Stimulated activated CD8-positive, alpha-beta memory T cell treated with anti-CD3 and anti-CD28 coated beads, Interleukin-7, amount 100 ng/mL, for 24 hours (primary cell): Measurements from ENCODE around the gene SPTLC3.

ENCODE experiments used
- DNase-seq: peaks from one replicate; pipeline ENCODE4 v3.0.0-alpha.2; 2020; ENCODE audit warnings: low read depth

The SPTLC3 gene

GRCh38 chr20:13099676-13100075 is 90.9 kb downstream of the SPTLC3 start:
- no peak for DNase-seq

DNA sequence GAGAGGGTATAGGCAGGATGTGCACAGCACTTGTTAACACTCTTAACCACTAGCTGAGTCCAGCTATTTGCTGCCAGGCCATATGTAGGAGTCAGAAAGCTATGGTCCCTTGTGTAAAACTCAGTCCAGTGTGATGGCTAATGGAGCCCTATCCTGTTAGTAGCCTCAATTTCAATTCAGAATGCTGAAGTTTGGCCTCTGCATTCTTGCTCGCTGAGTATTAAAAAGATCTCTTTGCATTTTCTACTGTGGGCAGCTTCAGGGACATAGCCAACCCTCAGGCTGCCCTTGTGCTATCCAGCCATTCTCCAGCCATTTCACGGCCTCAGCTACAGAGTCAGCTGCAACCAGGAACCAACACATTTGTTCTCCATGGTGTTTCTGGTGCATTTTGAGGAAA is 92.5 kb downstream of the SPTLC3 start:
- no peak for DNase-seq

DNA sequence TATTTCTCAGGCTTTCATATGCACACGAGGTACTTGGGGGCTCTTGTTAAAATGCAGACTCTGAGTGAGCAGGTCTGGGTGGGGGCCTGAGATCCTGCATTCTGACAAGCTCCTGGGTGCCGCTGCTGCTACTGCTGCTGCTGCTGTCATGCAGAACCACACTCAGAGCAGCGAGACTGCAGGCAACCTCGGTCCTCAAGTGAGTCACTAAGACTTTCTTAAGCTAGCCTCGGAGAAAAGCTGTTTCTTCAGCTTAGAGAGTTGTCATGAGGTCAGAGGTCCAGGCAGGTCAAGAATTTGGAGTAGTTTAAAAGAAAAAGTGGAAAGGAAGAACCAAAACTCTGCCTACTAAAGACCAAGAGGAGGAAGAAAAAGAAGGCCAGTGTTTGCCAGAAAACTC is 92.9 kb downstream of the SPTLC3 start:
- DNase-seq: no peak

DNA sequence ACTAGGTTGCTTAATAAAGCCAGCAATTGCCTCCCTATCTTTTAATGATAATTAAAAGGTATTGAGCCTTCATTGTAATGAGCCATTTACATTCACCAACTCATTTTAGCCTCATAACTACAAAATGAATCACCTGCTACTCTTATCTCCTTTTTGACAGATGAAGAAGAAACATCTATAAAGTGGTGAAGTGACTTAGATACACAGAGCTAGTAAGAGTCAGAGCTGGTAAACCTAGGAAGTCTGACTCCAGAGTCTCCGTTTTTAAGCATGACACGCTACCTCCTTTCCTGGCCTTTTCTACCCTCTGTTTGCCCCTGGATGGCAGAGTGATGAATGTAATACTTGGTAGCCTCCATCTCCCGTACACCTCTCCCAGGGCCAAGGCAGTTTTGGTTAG is 93.5 kb downstream of the SPTLC3 start:
- no peak for DNase-seq

DNA sequence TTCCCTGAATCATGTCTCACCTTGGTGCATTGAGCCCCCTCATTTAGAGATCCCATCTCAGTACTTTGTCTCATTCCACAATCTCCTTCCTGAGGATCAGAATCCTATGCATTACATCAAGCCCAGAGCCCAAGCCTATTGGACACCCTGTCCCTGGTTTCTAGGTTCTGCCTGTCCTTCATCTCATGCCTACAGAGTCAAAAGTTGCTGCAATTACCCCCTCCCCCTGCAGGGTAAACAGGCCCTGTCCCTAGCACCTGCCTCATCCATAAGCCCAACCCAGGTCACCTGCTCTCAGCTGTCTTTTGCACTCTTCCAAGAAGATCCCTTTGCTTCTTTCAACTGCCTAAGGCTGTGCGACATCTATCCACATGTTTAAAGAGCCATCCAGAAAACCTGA is 93.9 kb downstream of the SPTLC3 start:
- no peak for DNase-seq

- DNase-seq: no peak
Measured at GRCh38 chr20:13105039-13105438, 96.3 kb downstream of the SPTLC3 start.

DNA sequence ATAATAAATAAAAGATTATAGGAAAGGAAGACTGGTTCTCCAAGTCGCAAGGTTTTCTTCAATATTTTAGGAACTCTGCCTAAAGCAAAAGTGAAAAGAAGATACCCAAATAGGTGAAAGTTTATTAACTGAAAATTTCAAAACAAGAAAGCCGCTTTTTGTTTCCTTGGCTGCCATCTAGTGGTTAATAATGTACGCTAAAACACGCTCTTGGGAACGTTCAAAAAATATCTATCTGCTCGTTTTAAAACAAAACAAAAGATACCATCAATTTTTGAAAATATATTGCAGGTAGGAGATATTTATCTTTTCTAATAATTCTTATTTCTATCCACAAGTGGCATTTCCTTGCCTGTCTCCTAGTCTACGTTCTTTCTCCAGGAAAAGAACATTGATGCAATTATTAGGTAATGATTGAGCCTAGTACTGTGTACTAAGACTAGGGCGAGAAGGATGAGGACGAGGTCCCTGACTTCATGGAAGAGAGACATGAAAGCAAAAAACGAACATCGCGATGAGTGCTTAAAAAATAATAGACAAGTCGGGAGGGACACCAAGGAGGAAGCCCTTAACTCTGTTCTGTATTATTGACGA is 97.2 kb downstream of the SPTLC3 start:
- no peak for DNase-seq

- DNase-seq: no peak
Measured at GRCh38 chr20:13109658-13110057, 100.9 kb downstream of the SPTLC3 start.

- DNase-seq: no peak
Measured at GRCh38 chr20:13110796-13111195, 102.0 kb downstream of the SPTLC3 start.

DNA sequence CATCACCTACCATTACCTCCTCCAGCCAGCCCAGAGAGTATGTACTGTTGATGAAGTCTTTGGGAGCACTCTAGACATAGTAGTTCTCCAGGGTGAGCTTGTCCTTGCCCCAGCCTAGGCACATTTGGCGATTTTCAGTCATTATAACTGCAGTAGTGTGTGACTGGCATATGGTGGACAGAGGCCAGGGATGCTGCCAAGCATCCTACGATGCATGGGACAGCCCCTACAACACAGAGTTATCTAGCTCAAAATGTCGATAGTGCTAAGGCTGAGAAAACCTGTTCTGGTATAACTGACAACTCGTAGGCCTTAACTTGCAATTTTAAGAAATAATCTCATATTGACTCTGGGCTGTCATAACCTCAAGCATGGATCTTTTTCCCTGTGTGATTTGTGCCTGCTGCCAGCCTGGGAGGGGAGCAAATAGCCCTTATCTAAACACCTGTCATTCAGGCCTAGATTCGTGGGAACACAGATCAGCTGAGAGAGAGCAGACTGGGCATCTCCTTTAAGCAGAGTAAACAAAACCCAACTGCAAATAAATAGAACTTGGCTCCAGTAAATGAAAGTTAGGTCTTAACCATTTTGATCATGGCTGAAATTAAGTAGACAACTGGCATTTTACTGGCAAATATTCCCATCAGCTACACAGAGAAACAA is 102.6 kb downstream of the SPTLC3 start:
- no peak for DNase-seq

- DNase-seq: no peak
Measured at GRCh38 chr20:13113731-13114130, 105.0 kb downstream of the SPTLC3 start.

- DNase-seq: no peak
Measured at GRCh38 chr20:13117200-13117599, 108.4 kb downstream of the SPTLC3 start.

DNA sequence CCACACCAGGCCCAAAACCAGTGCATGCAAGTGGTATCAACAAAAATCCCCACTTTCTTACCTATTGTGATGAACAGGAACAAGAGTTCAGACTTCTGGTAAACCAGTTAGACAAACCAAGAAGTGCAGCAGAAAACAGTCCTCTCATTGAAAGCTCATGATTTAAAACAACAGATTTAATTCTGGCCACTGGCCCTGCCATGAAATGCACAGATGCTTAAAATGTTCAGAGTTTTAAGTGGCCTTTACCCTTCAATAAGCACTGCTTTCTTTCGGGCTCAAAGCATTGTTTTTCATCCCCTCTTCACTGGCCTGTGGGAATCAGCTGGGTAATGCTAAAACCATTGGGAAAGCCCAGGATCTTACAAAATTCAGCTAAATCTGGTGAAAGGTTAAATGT is 109.9 kb downstream of the SPTLC3 start:
- DNase-seq: no peak

- DNase-seq: no peak
Measured at GRCh38 chr20:13119583-13119982, 110.8 kb downstream of the SPTLC3 start.

GRCh38 chr20:13120471-13120870 is 111.7 kb downstream of the SPTLC3 start:
- no peak for DNase-seq

- DNase-seq: no peak
Measured at GRCh38 chr20:13121840-13122515, 113.2 kb downstream of the SPTLC3 start.

DNA sequence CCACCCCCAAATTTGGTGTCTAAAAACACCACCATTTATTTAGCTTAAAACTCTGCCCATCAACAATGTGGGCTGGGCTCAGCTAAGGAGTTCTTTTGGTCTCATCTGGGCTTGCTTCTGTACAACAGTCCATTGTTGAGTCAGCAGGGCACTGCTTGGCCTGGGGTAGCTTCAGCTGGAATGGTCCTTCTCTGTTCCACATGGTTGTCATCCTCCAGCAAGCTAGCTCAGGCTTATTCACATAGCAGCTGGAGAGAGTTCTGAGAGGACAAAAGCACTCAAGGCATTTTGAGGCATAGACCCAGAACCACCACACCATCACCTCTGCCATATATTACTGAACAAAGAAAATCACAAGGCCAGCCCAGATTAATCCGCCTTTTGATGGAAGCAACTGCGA is 116.7 kb downstream of the SPTLC3 start:
- DNase-seq: no peak

- DNase-seq: no peak
Measured at GRCh38 chr20:13128173-13128572, 119.4 kb downstream of the SPTLC3 start.

DNA sequence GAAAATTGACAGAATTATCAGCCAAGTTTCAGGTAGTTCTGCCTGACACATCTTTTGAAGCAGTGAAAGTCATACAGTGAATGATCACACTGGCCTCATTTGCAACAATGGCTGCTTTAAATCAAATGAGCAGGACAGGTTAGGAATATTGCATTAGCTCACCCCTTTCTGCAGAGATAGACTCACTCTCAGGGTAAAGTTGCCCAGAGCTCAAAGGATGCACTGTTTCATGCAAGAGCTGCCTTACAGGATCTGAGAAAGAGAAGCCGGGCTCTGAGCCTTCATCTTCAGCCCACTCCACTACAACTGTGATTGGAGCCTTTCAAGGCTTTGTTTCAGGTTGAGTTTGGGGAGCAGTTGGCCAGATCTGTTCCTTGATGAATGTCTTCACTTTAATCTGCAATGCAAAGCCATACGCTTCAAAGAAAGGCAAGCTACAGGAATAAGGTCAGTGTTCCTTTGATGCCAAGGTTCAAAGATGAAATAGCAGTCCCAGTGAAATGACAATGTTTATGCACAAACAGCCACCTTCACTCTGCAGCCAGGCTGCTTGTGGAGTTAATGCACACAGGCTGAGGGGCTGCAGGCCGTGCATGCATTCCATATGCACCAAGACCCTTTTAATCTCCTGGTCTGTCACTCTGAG is 121.4 kb downstream of the SPTLC3 start:
- DNase-seq: no peak

GRCh38 chr20:13130707-13131103 is 121.9 kb downstream of the SPTLC3 start:
- no peak for DNase-seq

DNA sequence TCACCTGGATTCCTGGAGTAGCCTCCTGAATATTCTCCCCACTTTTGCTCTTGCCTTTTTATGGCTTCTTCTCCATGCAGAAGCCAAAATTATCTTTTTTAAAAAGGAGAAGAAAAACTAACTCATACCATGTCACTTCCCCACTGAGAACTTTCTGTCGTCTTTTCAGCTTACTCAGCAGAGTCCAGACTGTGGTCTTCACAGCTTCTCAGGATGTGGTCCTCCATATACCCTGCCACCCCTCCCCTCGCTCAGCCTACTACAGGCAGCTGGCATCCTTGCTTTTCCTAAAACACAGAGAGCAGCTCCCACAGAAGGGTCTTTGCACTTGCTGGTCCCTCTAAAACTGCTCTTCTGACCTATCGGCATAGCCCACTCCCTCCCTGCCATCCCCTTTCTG is 122.9 kb downstream of the SPTLC3 start:
- DNase-seq: no peak

GRCh38 chr20:13139459-13140150 is 130.8 kb downstream of the SPTLC3 start:
- no peak for DNase-seq

DNA sequence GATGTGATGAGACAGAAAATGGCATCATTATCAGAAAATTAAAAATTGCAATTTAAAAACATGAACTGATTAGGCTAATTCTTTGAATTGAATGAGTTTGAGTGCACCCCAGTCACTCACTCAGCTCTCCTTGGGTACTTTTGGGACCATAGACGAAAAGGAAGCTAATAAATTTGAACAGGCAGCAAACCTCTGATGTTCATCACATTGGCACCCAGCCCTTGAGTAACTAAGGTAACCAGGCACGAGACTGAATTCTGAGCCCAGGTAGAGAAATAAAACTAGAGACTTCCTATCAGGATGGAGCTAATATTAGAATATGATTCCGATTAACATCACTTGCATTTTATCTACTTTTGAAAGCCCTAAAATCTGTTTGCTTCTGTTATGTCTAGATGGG is 131.4 kb downstream of the SPTLC3 start:
- no peak for DNase-seq
